NCI-H1092 treated with DMSO at 0.1 percent for 48 hours (cell line): ENCODE data around the gene JDP2.
"Not testable (repeated sequence)": the region's sequence is repeated elsewhere in the genome, so short reads cannot be mapped to it uniquely, and the experiment has no call there.

Experiments
- DNase-seq: peaks from one replicate; lab custom pipeline; 2025; lab: John Stamatoyannopoulos, UW

Gene JDP2

GRCh38 chr14:75427482-75428229 lies at the start of gene JDP2:
Gene JDP2, plus strand, starts transcription at chr14:75428022. Its CDS starts 9,899 bp downstream, at chr14:75437921.
- DNase-seq, result peak; percentile 26

- no peak for DNase-seq
Measured at GRCh38 chr14:75379246-75379929, 48.4 kb upstream of the JDP2 start.

GRCh38 chr14:75379930-75380270 lies 47.9 kb upstream of the JDP2 start:
- DNase-seq, result no peak

GRCh38 chr14:75380656-75381055 lies 47.2 kb upstream of the JDP2 start:
- DNase-seq, result no peak

- DNase-seq, result no peak
Measured at GRCh38 chr14:75381642-75382041, 46.2 kb upstream of the JDP2 start.

- DNase-seq, result not testable (repeated sequence)
Measured at GRCh38 chr14:75383219-75383618, 44.6 kb upstream of the JDP2 start.

- no peak for DNase-seq
Measured at GRCh38 chr14:75383721-75384120, 44.1 kb upstream of the JDP2 start.

GRCh38 chr14:75389679-75390078 lies 38.1 kb upstream of the JDP2 start:
- no peak for DNase-seq

GRCh38 chr14:75390183-75390582 lies 37.6 kb upstream of the JDP2 start:
- DNase-seq, result no peak

- no peak for DNase-seq
Measured at GRCh38 chr14:75391953-75392352, 35.9 kb upstream of the JDP2 start.

GRCh38 chr14:75392686-75393641 lies 34.9 kb upstream of the JDP2 start:
- no peak for DNase-seq

GRCh38 chr14:75393794-75394193 lies 34.0 kb upstream of the JDP2 start:
- DNase-seq, result no peak

- no peak for DNase-seq
Measured at GRCh38 chr14:75395862-75396261, 32.0 kb upstream of the JDP2 start.

GRCh38 chr14:75399321-75399720 lies 28.5 kb upstream of the JDP2 start:
- no peak for DNase-seq

- DNase-seq, result peak; percentile 98
Measured at GRCh38 chr14:75399843-75400775, 27.7 kb upstream of the JDP2 start.

GRCh38 chr14:75401361-75401760 lies 26.5 kb upstream of the JDP2 start:
- DNase-seq, result no peak

GRCh38 chr14:75402867-75403413 lies 24.9 kb upstream of the JDP2 start:
- no peak for DNase-seq

GRCh38 chr14:75404847-75405246 lies 23.0 kb upstream of the JDP2 start:
- no peak for DNase-seq

- DNase-seq, result no peak
Measured at GRCh38 chr14:75406102-75406501, 21.7 kb upstream of the JDP2 start.

GRCh38 chr14:75406856-75407255 lies 21.0 kb upstream of the JDP2 start:
- DNase-seq, result no peak
